Lung (tissue), 12 donors: ENCODE measurements around the gene HCRTR1. TPM values are rescaled to one million over a fixed set of nuclear protein-coding genes. Genes with fewer than 3 reads are reported as not detected.

ENCODE experiments used
- ATAC-seq: fragments of 200-7000 bp; cut with Tn5 transposase; one replicate; pipeline ENCODE4 v1.9.1; 2020; ENCODE audit warnings: moderate number of reproducible peaks; ENCODE audit not compliant: insufficient read depth, low FRiP score
- DNase-seq, 3 donors: peaks; one replicate each; pipeline ENCODE4 v3.0.0-alpha.2; 2013 to 2017
- H3K27ac ChIP-seq, 2 donors: one replicate each; pipeline ENCODE4 v1.5.1; 2013; ENCODE audit warnings: mild to moderate bottlenecking in 2 of 2, moderate library complexity in 2 of 2, control low read depth in 1 of 2, inconsistent platforms in 1 of 2, low read depth in 1 of 2, low read length in 1 of 2
- H3K27me3 ChIP-seq, 3 donors: one replicate each; pipeline ENCODE4 v1.5.1; 2013; ENCODE audit warnings: low read length in 2 of 3; ENCODE audit not compliant: control insufficient read depth in 3 of 3, insufficient read depth in 3 of 3
- H3K36me3 ChIP-seq, 4 donors: one replicate each; pipeline ENCODE4 v1.5.1; 2013; ENCODE audit warnings: low read length in 4 of 4, mild to moderate bottlenecking in 1 of 4, moderate library complexity in 1 of 4; ENCODE audit not compliant: control insufficient read depth in 4 of 4, insufficient read depth in 4 of 4
- H3K4me1 ChIP-seq, 5 donors: one replicate each; pipeline ENCODE4 v1.5.1; 2013; ENCODE audit warnings: low read length in 5 of 5, mild to moderate bottlenecking in 2 of 5, moderate library complexity in 1 of 5; ENCODE audit not compliant: control insufficient read depth in 5 of 5, insufficient read depth in 5 of 5
- H3K4me3 ChIP-seq: one replicate; pipeline ENCODE4 v1.5.1; 2013; ENCODE audit warnings: mild to moderate bottlenecking, control low read depth, moderate library complexity
- H3K9ac ChIP-seq, 2 donors: one replicate each; pipeline ENCODE4 v1.5.1; 2013; ENCODE audit warnings: low read length in 2 of 2, control low read depth in 1 of 2; ENCODE audit not compliant: insufficient read depth in 1 of 2
- H3K9me3 ChIP-seq, 4 donors: one replicate each; pipeline ENCODE4 v1.5.1; 2013; ENCODE audit warnings: low read length in 3 of 4, mild to moderate bottlenecking in 1 of 4, moderate library complexity in 1 of 4; ENCODE audit not compliant: control insufficient read depth in 4 of 4, insufficient read depth in 3 of 4
- CTCF ChIP-seq: IDR thresholded peaks from 2 replicates; pipeline ENCODE4 v1.5.1; 2012; ENCODE audit warnings: mild to moderate bottlenecking; ENCODE audit errors: control extremely low read depth, extremely low read depth
- WGBS, 2 donors: extraction: QIAGEN DNeasy Blood & Tissue Kit; methylation state at CpG; one replicate each; pipeline ENCODE4 v1.1.7; 2013; 5-methylcytosine and 5-hydroxymethylcytosine counted together
- polyA plus RNA-seq, 2 donors: library from polyadenylated mRNA; stranded (reverse); fragments of 200-250 nt; gene quantifications; one replicate each; pipeline ENCODE4 v1.2.1, GENCODE V29; 2013
- total RNA-seq, 2 donors: library from RNA; depleted of rRNA in 1 of 2; stranded (reverse); fragments of >200 nt in 1 of 2; gene quantifications; one replicate each; pipeline ENCODE4 v1.2.1, GENCODE V29; 2014 to 2021
- donor health status: control.
- donor health status: control.
- donor health status: Bipolar disorder and iron deficiency.
- donor health status: healthy.
- donor health status: DM: yes; HTN: yes; CAD: no.

Gene HCRTR1
- total and polyA plus RNA-seq, 4 donors: 0.08 to 0.14 TPM; not detected in 2

DNA sequence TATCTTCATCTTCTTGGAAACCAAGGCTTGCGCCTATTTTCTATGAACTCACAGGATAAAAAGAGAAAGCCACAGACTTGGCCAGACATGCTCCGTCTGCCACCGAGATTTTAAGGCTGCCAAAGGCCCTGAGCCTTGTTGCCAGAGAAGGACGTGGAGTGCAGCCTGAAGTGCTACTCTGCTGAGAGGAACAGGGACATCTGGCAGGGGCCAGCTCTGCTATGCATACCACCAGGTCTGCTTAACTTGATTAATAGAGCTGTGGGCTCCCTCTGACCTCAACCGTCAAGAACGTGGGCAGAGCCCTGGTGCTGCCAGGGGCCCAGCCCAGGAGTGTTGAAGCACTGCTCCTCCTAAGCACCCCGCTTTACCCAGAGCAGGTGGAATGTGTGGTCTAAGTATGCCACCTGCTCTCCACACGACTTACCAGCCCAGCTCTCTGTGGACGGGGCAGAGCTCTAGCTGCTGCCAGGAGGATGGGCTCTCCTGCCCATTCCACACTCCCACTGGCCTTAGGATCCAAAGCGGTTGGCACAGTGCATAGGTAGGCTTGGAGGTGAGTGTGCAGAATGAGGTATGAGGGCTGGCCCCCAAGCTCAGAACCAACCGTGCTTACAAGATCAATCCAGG lies 10.6 kb downstream of the HCRTR1 start:
- Histone ChIP-seq H3K9ac (no peak overlapping the region), H3K4me1 (peaks cover 0 to 17% (median 0%) of the 10 kb centered on the region in 5 donors), H3K36me3 (peaks cover 9 to 41% (median 20%) of the 10 kb centered on the region in 4 donors), H3K9me3 (no peaks in the 10 kb centered on the region), H3K27ac (peak overlapping the region; percentile 80 to 92), H3K4me3 (no peak overlapping the region), H3K27me3 (no peaks in the 10 kb centered on the region)
- peak; percentile 27 to 67 (median 43) for DNase-seq
- peak; percentile 70 for ATAC-seq
- WGBS, 2 donors: 62 to 76% methylated on average over 11 of the region's 11 CpGs
- TF ChIP-seq CTCF: no peak

GRCh38 chr1:31628931-31629556 lies 11.6 kb downstream of the HCRTR1 start:
- Histone ChIP-seq H3K36me3 (peaks cover 9 to 43% (median 20%) of the 10 kb centered on the region in 4 donors), H3K9me3 (no peaks in the 10 kb centered on the region), H3K4me1 (peaks cover 0 to 17% (median 0%) of the 10 kb centered on the region in 5 donors), H3K27ac (peak overlapping the region; percentile 80 to 92), H3K9ac (no peak overlapping the region), H3K27me3 (no peaks in the 10 kb centered on the region), H3K4me3 (no peak overlapping the region)
- ATAC-seq (no peak), DNase-seq (no peak)
- no peak for TF ChIP-seq CTCF
- WGBS, 2 donors: 88 to 89% methylated on average over 6 of the region's 6 CpGs

- H3K4me3 ChIP-seq: no peak overlapping the region
- 91 to 95% methylated on average over 3 of the region's 3 CpGs for WGBS, 2 donors
- no peak for TF ChIP-seq CTCF
- H3K4me1 ChIP-seq: peaks cover 0 to 18% (median 0%) of the 10 kb centered on the region in 5 donors
- no peak for ATAC-seq
- H3K9ac ChIP-seq: no peak overlapping the region
- H3K27me3 ChIP-seq: no peaks in the 10 kb centered on the region
- H3K9me3 ChIP-seq: no peaks in the 10 kb centered on the region
- no peak for DNase-seq
- peaks cover 9 to 48% (median 20%) of the 10 kb centered on the region in 4 donors for H3K36me3 ChIP-seq
- no peak overlapping the region for H3K27ac ChIP-seq
Observed at GRCh38 chr1:31632649-31633048, 15.2 kb downstream of the HCRTR1 start.
